Fibroblast of lung (primary cell): Measurements from ENCODE around the gene TMEM131.
"Not testable (repeated sequence)": the region's sequence is repeated elsewhere in the genome, so short reads cannot be mapped to it uniquely, and the experiment has no call there.

Experiments used
- CTCF ChIP-seq, 2 donors: IDR thresholded peaks in 1 of 2; conservative IDR thresholded peaks in 1 of 2; 1 replicate in 1 of 2; 2 replicates in 1 of 2; pipeline ENCODE4 v1.5.1; 2011 to 2012; ENCODE audit warnings: low read length in 2 of 2, control low read depth in 1 of 2, inconsistent platforms in 1 of 2, low read depth in 1 of 2, mild to moderate bottlenecking in 1 of 2
- EZH2 ChIP-seq: IDR thresholded peaks from 2 replicates; pipeline ENCODE4 v1.5.1; 2012; ENCODE audit warnings: low read length, control low read depth, mild to moderate bottlenecking; ENCODE audit errors: missing control alignments

DNA sequence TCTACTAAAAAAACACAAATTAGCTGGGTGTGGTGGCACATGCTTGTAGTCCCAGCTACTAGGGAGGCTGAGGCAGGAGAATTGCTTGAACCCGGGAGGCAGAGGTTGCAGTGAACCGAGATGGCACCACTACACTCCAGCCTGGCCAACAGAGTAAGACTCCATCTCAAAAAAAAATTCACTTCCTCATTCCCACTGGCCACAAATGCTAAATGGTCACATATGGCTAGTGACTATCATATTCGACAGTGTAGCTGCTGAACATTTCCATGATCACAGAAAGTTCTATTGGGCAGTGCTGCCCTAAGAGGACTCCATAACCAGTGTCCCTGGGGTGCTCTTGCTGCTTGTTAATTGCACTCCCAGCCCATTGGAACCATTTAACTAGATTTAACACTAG, 26.3 kb upstream of the TMEM131 start:
- not testable (repeated sequence) for TF ChIP-seq CTCF (conservative IDR thresholded peaks at IDR 0.05 in 1 of 2, IDR thresholded peaks at IDR 0.05 in 1 of 2; ENCODE audit: low read depth in 1 of 2, low read length in 2 of 2); EZH2
